HG03354 (cell line): ENCODE results near the gene PRIMPOL.
"Not testable (repeated sequence)": the region's sequence is repeated elsewhere in the genome, so short reads cannot be mapped to it uniquely, and the experiment has no call there.

Experiments
- ATAC-seq: cut with Tn5 transposase; IDR thresholded peaks from one replicate; pipeline ENCODE4 v1.9.1; 2021; ENCODE audit warnings: mild to moderate bottlenecking; ENCODE audit not compliant: unreplicated experiment, poor library complexity, severe bottlenecking

PRIMPOL gene, protein sequence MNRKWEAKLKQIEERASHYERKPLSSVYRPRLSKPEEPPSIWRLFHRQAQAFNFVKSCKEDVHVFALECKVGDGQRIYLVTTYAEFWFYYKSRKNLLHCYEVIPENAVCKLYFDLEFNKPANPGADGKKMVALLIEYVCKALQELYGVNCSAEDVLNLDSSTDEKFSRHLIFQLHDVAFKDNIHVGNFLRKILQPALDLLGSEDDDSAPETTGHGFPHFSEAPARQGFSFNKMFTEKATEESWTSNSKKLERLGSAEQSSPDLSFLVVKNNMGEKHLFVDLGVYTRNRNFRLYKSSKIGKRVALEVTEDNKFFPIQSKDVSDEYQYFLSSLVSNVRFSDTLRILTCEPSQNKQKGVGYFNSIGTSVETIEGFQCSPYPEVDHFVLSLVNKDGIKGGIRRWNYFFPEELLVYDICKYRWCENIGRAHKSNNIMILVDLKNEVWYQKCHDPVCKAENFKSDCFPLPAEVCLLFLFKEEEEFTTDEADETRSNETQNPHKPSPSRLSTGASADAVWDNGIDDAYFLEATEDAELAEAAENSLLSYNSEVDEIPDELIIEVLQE

DNA sequence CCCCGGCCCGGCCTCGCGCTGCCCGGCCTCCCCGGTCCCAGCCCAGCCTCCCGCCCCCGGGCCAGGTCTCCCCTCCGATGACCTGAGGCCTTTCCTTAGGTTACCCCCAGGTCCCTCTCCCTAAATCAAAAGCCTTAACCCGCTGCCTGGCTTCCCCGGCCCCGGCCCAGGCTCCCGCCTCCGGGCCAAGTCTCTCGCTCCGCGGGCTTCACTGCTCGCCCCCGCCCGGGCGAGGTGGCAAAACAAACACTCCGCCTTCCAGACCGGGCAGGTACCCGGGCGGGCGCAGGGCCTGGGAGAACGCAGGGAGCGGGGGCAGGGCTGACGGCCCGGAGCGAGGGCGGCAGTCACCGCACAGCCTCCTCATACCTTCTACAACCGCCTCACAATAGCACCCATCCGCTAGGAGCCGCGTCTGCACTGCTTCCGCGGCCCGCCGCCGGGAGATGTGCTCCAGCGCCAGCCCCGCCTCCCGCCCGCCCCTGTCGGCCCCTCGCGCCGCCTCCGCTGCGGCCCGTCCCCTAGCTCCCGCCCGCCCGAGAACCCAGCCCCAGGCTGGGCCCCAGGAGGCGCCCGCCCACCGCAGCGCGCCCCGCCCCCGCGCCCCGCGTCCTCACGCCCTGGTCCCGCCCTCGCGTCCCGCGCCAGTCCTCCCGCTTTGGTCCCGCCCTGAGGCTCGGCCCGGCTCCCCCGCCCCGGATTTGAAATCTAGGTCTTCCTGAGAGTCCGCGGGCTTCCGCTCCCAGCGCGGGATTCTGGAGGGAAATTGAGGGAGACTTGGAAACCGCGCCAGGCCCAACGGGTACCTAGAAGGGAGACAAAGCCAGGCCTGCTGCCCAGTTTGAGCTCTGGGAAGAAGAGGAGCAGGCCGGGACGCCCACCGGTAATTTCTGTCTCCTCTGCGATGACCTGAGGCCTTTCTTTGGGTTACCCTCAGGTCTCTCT, at the start of gene PRIMPOL, which contains the start of gene CASP3:
Gene PRIMPOL (plus strand): TSS at position 713 of the 945 bp plus-strand sequence. CDS start 7,403 bp downstream, outside the sequence.
Gene CASP3 (minus strand): TSS at position 422 of the 945 bp plus-strand sequence. CDS start 10,994 bp downstream, outside the sequence.
- ATAC-seq: peak; percentile 86

DNA sequence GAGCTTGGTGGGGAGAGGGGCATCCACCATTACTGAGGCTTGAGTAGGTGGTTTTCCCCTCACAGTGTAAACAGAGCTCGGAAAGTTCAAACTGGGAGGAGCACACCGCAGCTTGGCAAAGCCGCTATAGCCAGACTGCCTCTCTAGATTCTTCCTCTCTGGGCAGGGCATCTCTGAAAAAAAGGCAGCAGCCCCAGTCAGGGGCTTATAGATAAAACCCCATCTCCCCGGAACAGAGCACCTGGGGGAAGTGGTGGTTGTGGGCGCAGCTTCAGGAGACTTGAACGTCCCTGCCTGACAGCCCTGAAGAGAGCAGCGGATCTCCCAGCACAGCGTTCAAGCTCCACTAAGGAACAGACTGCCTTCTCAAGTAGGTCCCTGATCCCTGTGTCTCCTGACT, 48.6 kb upstream of the PRIMPOL start:
- not testable (repeated sequence) for ATAC-seq

DNA sequence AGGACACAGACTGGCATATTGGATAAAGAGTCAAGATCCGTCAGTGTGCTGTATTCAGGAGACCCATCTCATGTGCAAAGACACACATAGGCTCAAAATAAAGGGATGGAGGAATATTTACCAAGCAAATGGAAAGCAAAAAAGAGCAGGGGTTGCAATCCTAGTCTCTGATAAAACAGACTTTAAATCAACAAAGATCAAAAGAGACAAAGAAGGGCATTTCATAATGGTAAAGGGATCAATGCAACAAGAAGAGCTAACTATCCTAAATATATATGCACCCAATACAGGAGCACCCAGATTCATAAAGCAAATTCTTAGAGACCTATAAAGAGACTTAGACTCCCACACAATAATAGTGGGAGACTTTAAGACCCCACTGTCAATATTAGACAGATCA, 46.7 kb upstream of the PRIMPOL start:
- not testable (repeated sequence) for ATAC-seq

DNA sequence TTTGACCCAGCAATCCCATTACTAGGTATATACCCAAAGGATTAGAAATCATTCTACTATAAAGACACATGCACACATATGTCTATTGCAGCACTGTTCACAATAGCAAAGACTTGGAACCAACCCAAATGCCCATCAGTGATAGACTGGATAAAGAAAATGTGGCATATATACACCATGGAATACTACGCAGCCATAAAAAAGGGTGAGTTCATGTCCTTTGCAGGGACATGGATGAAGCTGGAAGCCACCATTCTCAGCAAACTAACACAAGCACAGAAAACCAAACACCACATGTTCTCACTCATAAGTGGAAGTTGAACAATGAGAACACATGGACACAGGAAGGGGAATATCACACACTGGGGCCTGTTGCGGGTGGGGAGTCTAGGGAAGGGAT, 42.1 kb upstream of the PRIMPOL start:
- ATAC-seq: not testable (repeated sequence)

DNA sequence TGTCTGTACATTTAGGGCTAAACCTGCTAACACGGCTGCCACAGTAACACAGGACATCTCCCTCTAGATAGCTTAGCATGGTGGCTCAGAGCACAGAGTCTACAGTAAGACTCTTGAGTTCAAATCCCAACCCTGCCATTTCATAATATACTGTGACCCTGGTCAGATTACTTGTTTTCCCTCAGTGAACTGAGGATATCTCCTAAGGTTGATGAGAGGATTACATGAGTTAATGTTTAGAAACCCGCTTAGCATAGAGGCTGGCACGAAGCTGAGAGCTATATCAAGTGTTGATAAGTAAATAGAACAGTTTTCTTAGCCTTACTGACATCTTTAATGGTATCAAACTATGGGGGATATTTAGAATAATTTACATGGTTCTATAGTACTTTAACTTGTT, 37.5 kb upstream of the PRIMPOL start:
- no peak for ATAC-seq

DNA sequence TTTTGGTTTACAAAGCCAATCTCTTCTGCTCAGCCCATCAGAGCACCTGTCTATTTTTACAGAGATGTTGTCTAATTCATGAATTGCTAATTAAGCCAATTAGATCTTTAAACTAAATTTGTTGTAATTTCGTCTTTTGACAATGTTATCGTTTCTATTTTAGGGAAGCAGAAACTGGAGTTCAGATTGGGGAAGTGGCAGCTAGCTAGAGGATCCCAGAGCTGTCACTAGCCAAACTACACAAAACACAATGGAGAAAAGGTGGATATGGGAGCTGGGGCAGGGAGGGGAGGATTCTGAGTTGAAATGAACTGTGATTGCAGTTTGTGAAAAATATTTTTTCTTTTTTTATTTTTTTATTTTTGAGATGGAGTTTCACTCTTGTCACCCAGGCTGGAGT, 36.1 kb upstream of the PRIMPOL start:
- ATAC-seq: no peak

DNA sequence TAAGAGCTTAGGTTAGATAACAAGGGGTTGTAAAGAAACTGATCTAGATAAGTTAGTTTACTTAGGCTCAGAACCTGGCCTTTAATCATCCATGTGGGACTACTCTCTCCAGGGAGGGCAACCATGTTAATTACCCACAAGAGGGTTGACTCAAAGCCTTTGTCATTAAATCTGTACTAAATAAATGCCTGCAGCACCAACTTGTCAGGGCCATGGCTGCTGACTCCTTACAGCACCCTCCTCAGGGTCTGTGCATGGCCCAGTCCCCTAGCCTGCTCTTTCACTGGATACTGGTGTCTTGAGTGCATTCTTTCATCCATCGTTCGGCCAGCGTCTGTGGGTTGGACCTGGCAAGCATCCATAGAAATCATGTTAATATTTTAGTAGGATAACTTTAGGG, 35.0 kb upstream of the PRIMPOL start:
- ATAC-seq: no peak

DNA sequence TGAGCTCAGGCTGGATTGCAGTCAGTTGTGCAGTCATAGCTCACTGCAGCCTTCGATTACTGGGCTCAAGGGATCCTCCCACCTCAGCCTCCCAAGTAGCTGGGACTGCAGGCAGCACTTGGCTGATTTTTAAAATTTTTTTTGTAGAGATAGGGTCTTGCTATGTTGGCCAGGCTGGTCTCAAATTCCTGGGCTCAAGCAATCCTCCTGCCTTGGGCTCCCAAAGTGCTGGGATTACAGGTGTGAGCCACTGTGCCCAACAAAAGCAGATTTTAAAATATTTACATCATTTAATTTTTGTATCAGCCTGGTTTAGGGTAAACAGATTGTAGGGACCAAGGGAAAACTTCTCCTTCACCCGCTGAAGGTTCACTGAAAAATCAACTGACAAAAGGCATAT, 33.4 kb upstream of the PRIMPOL start:
- not testable (repeated sequence) for ATAC-seq

DNA sequence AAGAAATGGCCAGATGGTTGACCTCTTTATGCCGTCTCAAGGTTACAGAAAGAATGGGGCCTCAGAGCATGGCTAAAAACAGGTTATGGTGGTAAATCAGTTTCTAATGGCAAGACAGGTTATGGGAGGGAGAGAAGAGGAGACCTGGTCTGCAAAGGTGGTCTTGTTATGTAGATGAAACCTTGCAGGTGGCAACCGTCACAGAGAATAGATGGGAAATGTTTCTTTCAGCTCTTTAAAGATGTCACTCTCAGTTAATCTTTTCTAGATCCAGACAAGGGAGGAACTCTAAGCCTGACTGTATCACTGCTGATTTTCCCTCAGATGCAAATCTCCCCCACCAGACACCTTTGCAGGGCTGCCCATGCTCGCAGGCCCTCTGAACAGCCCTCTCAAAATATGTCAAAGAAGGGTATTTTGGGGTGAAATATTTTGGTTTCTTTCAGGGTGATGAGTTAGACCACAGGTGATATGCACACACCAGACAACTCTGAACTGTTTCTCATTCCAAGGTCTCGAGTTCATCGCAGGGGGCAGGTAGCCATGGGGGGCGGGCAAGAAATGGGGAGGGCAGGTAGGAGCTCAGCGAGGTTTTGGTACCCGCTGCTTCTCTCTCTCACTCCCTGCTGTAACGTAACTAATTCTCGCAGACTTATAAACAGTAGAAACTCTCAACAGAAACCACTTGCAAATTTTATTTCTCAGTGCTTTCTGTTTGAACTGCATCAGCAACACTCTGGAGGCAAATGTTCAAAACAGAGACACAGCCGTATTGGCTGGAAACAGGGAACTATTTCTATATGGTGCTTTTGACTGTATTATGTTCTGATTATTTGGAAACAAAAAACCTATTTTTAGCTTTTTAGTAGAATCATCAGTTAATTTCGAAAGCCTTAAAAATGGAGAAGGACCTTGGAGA, 32.6 kb upstream of the PRIMPOL start:
- ATAC-seq: peak; percentile 84

DNA sequence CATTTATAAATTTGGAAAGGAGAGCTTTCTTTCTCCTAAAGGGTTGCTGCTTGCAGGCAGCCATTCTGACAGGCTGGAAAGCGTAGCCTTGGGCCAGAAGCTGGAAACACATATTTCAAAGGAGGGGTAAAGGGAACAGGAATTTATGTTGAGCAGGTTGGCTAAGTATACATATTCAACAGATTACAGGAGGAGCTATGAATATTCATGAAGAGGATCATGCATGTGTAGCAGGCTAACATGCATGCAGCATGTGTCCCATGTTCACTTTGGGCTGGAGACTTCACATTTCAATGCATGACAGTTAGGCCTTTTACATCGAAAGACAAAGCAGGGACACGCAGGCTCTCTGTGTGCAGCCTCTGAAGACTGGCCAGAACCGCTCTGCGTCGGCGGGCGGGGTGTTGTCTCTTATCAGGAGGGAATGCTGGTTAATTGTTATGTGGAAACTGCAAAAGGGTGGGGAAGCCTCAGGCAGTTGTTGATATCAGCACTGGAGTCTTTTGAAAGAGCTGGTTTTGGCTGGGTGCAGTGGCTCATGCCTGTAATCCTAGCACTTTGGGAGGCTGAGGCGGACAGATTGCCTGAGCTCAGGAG, 31.8 kb upstream of the PRIMPOL start:
- ATAC-seq: no peak

DNA sequence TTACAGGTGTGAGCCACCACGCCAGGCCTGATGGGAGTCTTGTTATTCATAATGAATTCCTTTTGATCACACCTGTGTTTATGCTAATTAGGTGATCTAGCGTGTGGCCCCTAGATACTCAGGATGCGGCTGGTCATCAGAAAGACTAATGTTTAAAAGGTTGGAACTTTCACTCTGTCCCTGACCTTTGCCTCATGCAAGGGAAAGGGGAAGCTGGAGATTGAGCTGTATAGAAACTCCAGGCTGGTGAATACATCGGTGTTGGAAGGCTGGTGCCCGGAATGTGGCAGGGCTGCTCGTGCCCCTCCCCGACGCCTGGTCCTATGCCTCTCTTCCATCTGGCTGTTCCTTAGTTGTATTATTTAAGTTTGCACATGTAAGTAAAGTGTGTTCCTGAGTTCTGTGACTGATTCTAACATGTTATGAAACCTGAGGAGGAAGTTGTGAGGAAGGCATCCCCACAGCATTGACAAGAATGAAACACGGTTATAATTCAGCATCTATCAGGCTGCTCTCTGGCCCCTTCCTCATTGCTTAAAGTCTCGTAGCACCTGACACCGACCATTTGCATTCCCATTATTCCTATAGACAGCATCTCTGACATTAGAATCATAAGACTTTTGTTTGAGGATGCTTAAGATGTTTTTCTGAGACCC, 29.2 kb upstream of the PRIMPOL start:
- no peak for ATAC-seq

DNA sequence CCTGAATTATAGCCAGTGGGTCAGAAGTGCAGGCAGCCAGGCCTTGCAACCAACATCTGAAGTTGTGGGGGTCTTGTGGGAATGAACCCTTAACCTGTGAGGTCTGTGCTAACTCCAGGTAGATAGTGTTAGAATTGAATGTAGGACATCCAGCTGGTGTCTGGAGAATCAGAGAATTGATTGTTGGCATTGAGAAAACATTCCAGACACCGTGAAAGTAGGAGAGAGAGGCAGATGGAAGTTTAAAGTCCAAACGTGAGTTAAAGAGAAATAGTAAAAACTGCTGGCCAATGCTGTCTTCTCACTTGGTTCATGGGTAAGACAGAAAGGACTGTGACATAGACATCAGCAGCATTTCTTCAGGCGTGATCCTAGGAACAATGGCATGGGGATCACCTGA, 28.0 kb upstream of the PRIMPOL start:
- no peak for ATAC-seq

DNA sequence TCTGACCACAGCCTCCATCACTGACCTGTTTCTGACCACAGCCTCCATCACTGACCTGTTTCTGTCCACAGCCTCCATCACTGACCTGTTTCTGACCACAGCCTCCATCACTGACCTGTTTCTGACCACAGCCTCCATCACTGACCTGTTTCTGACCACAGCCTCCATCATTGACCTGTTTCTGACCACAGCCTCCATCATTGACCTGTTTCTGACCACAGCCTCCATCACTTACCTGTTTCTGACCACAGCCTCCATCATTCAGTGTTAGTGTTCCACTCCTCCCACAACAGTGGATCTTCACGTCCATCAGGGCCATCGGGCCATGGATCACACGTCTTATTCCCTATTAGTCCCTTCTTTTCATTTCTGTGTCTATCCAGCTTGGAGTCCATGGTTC, 25.0 kb upstream of the PRIMPOL start:
- ATAC-seq: not testable (repeated sequence)

DNA sequence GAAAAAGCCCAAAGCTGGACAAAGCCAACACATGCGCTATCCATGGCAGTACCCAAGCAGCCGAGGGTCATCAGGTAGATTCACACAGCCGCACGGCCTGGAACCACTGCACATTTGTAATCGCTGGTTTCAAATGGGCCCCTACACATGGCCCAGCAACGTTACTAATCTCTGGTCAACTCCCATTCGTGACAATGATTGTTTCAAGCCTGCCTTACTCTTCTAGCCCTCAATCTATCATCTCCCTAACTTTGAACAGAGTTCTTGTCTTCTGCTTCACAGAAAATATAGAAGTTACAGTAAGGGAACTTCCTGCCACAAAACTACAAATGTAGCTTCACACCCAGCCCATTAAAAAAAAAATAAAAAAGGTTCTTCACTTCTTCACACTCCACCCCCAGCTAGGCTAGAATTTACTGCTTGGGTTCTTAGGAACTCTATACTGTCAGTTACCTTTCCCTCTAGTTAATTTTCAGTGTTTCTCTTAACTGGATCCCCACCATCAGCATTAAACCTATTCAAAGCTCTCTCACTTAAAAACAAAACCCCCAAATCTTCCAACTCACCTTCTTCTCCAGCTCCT, 24.5 kb upstream of the PRIMPOL start:
- ATAC-seq: no peak

DNA sequence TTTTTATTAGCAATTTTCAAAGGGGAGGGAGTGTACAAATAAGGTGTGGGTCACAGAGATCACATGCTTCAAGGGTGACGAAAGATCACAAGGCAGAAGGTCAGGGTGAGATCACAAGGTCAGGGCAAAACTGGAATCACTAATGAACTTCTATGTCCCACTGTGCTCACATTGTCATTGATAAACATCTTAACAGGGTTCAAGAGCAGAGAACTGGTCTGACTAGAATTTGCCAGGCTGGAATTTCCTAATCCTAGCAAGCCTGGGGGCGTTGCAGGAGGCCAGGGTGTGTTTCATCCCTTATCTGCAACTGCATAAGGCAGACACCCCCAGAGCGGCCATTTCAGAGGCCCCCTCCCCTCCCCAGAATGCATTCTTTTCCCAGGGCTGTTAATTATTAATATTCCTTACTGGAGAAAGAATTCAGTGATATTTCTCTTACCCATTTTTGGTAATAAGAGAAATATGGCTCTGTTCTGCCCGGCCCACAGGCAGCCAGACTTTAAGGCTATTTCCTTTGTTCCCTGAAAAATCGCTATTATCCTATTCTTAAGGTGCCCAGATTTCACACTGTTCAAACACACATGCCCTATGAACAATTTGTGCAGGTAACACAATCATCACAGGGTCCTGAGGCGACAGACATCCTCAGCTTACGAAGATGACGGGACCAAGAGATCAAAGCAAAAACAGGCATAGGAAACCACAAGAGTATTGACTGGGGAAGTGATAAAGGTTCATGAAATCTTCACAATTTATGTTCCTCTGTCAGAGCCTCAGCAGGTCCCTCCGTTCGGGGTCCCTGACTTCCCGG, 23.5 kb upstream of the PRIMPOL start:
- ATAC-seq: not testable (repeated sequence)

DNA sequence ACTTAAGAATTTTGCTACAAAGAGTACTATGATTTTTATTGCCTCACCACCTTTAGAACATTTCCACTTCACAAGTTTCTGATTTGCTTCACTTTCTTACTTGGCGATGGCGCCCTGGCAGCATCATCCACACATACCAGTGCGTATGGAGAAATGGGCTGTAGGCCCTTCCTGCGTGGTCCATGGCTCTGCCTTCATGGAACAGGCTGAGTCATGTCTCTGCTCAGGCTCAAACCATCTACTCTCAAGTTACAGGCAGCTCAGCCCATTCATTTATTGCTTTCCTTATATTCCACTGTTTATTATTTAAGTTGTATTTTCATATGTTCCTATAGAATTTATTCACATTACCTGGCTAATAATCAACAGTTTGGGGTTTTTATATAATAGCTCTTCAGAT, 21.4 kb upstream of the PRIMPOL start:
- ATAC-seq: no peak

DNA sequence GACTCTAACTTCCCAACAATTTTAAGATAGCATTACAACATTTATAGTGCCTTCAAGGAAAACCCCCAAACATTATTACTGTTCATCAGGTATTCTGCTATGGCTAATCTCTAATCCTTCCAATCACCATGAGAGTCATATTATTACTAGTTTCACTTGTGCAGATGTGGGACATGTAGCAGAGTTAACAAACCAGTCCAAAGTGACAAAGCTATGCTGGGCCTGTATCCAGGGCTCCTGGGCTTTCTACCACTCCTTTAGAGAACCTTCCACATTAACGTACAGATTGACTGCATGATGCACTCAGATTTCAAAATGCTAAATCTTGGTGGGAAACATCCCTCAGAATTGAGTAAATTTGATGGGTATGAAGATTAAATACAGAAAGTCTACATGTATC, 16.7 kb upstream of the PRIMPOL start:
- no peak for ATAC-seq
